ENCODE measurements around the gene MYH6.
"Not testable (repeated sequence)": the region's sequence is repeated elsewhere in the genome, so short reads cannot be mapped to it uniquely, and the experiment has no call there.

MYH6 gene

DNA sequence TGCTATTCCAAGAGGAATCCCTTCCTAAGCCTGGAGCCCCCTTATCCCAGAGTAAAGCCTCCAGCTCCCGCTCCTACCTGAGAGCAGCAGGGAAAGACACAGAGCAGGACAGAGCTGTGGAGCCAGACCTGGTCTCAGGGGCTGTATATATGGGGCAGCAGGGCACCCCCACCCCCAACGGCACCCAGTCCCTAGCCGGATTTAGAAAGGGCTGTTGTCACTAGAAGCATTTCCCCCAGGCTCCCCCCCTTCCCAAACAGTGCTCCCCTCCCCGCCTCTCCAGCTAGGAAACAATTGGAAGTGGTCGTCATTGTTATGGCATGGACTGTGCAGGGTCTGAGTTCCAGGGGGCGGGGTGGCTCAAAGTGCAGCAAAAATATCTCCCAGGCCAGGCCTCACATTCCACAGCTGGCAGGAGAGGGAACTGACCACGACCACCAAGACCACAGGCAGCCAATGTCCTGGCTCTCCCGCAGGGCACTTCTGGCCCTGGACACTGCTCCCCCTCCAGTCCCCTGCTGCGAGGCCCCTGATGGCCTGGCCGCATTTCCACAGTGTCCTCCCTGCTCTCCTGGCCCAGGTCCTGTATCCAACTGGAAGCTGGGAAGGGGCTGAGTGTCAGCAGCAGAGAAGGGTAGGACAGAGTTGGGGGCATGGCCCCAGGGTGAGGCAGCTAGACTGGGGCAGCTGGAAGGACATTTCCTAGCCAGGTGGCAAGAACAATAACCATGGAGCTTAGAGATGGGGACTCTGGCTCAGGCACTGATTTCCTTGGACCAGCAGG is 27.7 kb upstream of the MYH6 start, which contains the start of gene MYH7:
Gene MYH7 (minus strand): TSS at position 118 of the 784 bp plus-strand sequence. CDS start 1,928 bp downstream, outside the sequence.
- DNase-seq = no peak

DNA sequence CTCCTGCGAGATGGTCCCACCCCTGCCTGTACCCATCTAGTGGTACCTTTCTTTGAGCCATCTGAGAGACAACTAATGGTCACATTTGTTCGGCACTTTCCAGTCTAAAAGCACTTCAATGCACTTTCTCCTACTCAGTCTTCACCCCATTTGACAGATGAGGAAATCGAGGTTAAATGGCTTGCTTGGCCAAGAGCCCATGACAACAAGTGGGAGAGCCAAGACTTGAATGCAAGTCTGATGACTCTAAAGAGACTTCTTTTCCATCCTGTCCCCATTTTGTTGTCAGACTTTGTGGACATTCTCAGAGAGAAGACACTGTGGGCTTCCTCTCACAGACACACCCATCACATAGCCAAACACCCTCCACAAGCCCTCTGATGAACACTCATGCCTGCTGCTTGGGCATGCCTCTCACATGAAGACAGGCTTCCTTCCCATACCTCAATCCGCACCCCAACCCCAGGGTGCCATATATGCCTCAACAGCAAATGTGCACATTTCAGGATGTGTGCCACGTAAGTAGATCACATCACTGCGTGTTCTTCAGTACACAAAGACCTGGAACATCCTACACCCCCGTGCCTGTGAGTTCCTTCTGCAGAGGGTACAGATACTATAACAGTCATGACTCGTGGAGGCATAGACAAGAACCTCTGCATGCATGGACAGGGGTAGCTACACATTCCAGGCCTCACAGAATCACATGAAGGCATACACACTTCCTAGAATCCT is 26.6 kb upstream of the MYH6 start:
- no peak for DNase-seq

DNA sequence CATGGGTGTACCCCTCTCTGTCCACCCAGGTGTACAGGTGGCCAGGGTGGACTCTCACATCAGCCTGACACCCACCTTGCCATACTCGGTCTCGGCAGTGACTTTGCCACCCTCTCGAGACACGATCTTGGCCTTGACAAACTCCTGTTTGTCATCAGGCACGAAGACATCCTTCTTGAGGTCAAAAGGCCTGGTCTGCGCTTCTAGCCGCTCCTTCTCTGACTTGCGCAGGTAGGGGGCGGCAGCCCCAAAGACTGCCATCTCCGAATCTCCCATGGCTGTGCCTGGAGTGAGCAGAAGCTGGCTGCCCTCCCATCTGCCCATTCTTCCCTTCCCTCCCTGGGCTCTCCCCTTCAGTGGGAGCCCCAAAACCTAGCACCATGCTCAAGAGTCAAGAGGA is 25.4 kb upstream of the MYH6 start:
- no peak for DNase-seq

DNA sequence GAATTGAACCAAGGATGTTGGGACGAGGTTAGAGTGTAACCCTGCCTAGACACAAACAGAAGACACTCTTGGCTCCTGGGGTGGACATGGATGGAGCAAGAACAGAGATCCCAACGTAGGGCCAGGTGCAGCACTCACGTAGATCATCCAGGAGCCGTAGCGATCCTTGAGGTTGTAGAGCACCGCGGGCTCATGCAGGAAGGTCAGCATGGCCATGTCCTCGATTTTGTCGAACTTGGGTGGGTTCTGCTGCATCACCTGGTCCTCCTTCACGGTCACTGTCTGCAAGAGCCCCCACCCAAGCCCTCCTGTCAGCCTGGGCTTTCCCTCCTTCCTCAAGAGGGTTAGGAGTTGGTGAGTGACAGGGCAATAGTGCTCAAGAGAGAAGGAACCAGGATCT is 24.9 kb upstream of the MYH6 start:
- no peak for DNase-seq

DNA sequence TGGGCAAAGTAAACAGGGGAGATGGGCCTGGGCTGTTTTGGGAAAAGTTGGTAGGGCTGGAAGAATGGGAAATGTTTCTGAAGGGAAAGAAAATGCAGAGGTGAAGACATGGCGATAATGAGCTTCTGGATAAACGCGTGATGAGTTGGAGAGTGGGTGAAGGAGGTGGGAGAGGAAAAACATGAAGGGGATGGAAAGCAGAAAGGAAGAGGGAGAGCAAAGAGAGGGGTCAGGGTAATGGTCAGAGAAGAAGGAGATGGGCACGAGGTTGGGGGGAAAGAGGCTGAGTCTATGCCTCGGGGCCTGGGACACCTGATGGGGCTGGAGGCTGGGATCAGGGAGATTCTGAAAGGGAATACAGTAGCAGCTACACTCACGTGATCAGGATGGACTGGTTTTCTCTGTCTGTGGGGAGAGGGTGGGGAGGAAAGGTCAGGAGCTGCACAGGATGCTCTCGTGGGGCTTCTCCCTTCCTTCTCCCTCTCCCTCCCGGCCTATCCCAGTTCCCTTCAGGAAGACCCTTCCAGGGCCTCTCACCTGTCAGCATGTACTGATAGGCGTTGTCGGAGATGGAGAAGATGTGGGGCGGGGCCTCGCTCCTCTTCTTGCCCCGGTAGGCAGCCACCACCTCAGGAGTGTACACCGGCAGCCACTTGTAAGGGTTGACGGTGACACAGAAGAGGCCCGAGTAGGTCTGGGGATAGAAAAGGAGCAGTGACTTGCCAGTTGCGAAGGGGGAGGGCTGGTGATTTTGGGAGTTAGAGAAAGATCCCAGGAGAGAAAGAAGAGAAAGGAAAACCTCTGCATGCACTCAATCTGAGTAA is 24.2 kb upstream of the MYH6 start:
- no peak for DNase-seq

DNA sequence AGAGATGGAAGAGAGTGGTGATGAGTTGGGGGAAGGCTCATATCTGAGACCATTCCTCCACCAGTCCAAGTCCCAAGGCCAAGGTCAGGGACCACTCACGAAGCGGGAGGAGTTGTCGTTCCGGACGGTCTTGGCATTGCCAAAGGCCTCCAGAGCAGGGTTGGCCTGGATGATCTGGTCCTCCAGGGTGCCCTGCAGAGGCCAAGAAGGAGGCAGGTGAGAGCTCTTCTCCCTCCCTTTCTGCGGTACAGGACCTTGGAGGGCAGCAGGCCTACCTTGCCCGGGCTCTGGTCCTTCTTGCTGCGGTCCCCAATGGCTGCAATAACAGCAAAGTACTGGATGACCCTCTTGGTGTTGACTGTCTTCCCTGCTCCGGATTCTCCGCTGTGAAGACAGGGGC is 23.4 kb upstream of the MYH6 start:
- no peak for DNase-seq

DNA sequence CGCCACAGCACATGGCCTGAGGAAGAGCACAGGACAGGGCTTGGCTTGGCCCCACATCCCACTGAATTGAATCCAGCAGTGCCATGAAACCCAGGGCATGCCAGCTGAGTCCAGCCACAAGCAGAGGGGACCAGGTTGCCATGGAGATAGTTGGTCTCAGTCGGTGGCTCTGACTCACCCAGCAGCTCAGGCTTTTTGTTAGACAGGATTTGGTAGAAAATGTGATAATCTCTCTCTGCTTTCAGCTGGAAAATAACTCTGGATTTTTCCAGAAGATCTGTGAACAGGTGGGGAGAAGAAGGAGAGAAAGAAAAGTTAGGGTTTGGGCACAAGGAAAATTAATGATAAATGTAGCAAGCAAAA is 22.6 kb upstream of the MYH6 start:
- no peak for DNase-seq

DNA sequence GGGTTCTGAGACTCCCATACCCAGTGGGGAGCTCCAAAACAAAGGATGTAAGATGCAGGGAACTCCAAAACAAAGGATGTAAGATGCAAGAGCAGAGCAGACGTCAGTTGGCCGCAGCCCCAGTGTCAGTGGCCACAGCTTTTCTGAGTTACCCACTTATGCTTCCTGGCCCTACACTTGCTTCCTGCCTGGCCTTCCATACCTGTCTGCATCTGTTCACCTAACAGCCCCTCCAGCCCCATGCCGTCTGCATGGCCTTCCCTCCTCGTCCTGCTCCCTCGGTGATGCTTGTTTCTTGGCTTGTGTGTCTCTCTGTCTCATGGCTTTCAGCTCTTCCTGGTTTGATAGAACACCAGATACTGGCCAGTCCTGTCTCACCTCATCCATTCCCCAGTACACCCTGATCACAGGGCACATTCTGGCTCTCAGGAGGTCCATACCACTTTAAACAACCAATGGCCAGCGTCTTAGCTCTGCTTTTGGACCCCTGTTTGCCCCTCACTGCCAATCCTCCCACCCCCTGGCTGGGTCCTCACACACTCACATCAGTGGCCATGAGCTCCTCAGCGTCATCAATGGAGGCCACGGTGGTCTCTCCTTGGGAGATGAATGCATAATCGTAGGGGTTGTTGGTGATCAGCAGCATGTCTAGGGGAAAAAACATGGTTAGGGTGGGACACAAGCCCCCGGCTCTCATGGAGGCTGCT is 22.1 kb upstream of the MYH6 start:
- no peak for DNase-seq

DNA sequence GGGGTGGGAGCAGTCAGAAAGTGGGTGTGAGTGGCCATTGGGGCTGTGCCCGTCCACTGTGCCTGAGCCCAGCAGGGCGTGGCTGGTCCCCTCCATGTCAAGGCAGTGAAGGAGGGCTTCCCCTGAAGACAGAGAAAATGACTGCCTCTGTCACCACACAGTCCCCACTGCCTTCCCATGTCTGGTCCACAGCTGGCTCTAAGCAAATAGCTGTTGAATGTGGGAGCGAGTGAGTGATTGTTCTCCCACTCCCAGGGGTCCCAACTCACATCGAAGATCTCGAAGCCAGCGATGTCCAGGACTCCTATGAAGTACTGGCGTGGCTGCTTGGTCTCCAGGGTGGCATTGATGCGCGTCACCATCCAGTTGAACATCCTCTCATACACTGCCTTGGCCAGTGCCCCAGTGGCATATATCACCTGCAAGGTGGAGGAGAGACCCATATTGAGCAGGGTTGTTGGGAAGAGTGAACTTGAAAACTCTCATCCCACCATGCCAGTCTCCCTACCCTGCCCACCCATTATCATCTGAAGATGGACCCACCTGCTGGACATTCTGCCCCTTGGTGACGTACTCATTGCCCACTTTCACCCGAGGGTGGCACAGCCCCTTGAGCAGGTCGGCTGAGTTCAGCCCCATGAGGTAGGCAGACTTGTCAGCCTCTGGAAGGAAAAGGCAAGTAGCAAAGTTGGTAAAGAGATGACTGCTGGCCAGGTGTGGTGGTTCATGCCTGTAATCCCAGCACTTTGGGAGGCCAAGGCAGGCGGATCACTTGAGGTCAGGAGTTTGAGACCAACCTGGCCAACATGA is 20.8 kb upstream of the MYH6 start:
- DNase-seq = no peak

DNA sequence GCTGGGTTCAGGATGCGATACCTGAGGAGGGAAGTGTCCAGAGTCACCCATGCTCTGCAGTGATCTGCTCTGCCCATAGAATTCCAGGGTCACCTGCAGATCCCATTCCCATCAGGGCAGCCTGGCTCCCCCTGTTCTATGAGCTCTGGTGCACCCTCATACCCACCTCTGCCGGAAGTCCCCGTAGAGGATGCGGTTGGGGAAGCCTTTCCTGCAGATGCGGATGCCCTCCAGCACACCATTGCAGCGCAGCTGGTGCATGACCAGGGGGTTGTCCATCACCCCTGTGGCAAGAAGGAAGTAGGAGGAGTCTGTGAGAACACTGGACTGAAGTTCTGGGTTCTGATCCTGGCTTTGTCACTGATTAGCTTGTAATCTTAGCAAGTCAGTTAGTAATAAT is 17.7 kb upstream of the MYH6 start:
- DNase-seq = not testable (repeated sequence)

DNA sequence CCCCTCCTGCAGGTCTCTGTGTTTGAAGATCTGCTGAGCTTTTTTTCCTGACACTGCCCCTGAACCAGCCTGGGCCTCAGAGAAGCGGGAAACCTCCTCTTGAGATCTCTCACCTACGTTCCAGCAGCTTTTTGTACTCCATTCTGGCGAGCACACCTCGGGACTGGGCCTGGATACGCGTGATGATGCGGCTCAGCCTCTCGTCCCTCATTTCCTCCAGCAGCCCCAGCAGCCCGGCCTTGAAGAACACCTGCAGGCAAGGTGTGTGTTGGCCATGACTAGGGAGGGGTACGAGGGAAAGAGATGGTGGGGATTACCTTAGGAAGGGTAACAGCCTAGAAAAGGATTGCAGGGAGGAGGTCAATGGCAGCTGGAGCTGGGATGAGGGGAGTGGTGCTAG is 17.1 kb upstream of the MYH6 start:
- DNase-seq = no peak

DNA sequence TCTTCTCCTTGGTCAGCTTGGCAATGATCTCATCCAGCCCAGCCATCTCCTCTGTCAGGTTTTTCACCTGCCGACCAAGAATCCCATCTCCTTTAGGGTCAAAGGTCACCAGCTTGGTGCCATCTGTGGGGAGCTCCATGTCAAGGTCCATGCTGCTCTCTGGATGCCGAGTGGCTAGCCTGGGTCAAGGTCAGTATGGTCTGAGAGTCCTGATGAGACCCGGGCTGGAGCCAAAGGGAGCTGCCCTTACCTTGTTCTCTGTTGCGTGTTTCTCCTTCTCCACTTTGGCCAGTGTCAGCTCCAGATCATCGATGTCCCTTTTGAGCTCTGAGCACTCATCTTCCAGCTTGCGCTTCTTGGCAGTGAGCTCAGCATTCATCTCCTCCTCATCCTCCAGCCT is 15.6 kb upstream of the MYH6 start:
- DNase-seq = no peak

DNA sequence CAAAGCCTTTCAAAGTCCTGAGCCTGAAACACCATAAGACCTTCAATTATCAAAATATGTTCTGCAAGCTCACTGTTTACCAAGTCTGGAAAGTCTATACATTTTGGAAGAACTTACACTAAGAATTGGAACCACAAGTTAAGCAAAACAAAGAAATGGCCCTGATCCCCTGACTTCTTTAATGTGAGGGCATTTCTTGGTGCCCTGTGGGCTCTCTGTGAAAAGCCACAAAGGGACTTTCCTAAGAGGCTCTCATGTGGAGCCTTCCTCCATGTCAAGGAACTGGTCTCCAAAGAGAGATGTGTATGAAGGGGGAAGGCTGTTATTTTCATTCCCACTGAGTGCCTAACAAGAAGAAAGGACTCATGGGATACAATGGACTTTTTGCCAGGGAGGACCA is 13.5 kb upstream of the MYH6 start:
- DNase-seq = no peak

DNA sequence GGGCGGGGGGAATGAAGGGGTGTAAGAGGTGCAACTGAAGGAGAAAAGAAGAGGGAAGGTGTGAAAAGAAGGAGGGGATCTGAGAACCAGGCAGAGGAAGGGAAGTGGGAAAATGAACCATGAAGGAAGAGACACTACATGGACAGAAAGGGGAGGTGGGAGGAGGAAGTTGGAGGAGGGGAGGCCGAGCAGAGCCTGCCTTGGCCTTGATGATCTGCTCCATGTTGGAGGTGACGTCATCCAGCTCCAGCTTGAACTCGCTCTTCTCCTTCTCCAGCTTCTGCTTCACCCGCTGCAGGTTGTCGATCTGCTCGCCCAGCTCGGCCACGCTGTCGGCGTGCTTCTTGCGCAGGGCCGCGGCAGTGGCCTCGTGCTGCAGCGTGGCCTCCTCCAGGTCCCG is 11.6 kb upstream of the MYH6 start:
- DNase-seq = not testable (repeated sequence)

DNA sequence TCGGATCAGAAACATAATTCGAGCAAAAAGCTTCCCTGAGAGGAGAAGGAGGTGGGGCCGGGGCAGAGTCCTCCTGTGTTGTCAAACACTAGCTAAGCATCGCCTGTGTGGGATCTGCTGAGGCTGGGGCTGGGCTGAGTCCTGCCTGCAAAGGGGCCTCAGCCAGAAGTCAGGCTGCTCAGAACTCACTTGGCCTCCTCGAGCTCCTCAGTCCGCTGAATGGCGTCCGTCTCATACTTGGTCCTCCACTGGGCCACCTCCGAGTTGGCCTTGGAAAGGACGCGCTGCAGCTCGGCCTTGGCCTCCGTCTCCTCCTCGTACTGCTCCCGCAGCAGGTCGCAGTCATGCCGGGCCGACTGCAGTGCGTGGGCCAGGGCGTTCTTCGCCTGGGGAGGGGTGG is 9.9 kb upstream of the MYH6 start:
- no peak for DNase-seq

DNA sequence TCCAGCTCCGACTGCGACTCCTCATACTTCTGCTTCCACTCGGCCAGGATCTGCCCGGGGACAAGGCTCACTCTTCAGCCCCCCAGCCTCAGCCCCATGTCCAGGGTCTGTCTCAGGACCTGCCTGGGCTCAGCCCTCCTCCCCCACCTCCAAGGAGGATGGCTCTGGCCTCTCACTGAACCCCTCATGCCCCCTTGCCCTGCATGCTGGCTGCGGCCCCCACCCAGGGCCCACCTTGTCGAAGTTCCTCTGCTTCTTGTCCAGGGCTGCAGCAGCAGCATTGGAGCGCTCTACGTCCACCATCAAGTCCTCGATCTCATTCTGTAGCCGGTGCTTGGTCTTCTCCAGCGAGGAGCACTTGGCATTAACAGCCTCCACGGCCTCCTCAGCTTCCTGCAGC is 9.2 kb upstream of the MYH6 start:
- DNase-seq = not testable (repeated sequence)

DNA sequence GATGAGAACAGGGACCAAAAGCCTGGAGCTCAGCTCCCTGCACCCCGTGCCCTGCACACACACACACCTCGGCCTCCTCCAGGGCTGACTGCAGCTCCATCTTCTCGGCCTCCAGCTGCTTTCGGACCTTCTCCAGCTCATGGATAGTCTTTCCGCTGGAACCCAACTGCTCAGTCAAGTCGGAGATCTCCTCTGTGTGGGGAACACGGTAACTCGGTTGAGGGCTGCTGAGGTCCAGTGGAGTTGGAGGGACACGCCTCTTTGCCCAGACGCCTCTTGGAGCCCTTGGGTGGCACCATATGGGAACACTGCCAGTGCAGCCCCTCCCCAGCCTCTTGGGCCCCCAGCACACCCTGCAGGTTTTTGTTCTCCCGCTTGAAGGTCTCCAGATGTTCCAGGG is 8.7 kb upstream of the MYH6 start:
- DNase-seq = no peak

DNA sequence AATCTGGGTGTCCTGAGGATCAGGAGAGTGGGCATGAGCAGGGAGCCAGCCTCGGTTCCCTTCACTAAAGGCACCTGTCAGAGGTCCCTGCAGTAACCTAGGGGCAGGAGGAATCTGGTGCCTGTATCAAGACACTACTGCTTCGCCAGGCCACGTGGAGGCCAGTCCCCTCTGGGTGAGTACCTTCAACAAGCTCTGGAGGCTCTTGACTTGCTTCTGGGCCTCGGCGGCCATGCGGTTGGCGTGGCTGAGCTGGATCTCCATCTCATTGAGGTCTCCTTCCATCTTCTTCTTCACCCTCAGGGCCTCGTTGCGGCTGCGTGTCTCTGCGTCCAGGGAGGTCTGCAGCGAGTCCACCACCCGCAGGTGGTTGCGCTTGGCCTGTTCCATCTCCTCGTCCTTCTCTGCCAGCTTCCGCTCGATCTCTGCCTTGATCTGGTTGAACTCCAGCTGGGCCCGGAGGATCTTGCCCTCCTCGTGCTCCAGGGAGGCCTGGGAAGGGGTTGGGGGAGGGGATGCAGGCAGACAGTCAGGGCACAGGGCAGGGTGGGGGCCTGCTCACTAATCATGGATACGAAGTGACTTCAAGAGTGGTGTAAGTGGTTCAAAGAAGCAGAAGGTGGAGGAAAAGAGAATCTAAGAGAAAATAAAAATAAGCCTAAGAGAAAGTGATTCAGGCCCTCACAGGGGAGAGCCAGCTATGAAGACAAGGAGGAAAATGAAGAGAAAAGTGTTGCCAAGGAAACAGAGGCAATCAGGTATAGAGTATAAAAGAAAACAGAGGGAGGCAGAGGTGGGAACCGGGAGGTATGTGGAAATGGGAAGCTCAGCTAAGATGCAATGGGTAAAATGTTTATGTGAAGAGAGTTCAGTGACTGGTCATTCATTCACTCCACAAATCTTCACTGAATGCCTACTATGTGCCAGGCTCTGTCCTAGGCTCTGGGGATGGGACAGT is 8.0 kb upstream of the MYH6 start:
- no peak for DNase-seq

DNA sequence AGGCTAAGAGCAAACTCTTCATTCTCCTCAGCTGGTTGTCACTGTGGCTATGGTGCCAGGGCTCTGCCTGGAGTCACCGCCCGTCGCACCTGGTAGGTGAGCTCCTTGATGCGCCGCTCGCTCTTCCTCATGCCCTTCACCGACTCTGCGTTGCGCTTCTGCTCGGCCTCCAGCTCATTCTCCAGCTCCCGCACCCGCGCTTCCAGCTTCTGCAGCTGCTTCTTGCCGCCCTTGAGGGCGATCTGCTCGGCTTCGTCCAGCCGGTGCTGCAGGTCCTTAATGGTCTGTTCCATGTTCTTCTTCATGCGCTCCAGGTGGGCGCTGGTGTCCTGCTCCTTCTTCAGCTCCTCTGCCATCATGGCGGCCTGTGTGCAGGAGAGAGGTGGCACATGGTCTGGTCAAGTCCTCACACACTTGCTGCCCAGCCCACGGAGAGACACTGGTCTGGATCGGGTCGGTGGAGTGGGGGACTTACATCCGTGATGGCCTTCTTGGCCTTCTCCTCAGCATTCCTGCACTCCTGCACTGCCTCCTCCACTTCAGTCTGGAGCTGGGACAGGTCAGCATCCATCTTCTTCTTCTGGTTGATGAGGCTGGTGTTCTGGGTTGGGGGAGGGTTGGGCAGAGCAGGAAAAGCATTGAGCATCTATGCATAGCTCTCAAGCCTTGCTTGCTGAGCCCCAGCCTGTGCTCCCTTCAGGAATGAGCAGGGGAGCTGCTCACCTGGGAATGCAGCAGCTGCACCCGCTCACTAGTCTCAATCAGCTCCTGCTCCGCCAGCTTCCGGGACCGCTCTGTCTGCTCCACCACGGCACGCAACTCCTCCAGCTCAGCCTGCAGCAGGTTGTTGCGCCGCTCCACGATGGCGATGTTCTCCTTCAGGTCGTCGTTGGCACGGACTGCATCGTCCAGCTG is 7.1 kb upstream of the MYH6 start:
- DNase-seq = no peak

DNA sequence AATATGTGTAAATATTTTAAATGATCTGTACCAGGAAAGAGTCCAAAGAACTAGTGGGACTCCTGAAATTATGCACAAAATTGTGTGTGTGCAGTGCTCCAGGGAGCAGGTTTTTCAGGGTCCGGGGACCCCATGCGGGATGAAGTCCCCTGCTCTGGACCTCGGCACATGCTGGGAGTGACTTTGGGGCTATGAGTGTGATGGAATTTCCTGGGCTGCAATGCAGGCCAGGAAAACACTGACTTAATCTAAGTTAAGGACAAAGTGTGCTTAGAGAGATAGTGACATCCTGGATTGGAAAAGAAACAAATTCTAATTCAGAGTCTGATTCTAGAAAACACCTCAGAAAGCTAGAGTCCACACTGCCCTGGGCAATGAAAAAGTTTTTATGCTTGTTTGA is 6.2 kb upstream of the MYH6 start:
- DNase-seq = no peak

Measured in NCI-H187 (cell line).